Measurements from ENCODE around the gene TOMM34. TPM values are rescaled to one million over a fixed set of nuclear protein-coding genes. Genes with fewer than 3 reads are reported as not detected.

TOMM34 gene
- total RNA-seq, 1 donor from 2014 or later, result 11.1 TPM

- Histone ChIP-seq H3K4me1 (peaks cover under 1 to 12% of the 10 kb centered on the region in 2 donors), H3K9me3 (no peaks in the 10 kb centered on the region), H3K27me3 (no peaks in the 10 kb centered on the region), H3K4me3 (no peak overlapping the region), H3K27ac (no peak overlapping the region), H3K36me3 (no peaks in the 10 kb centered on the region)
- intact Hi-C loops (cut with DNase I), result loop anchor here (5.0 to 10.0 kb wide), 5 partner anchors 215 to 813 kb away; partner anchors contain the start of genes DBNDD2, FITM2, KCNK15 and OSER1
- no peak for DNase-seq (ENCODE audit: low spot score in 2 of 2)
- no peak for TF ChIP-seq CTCF (IDR thresholded peaks at IDR 0.05)
These were observed 1.7 kb upstream of the TOMM34 start for GRCh38 chr20:44961870-44962267.

DNA sequence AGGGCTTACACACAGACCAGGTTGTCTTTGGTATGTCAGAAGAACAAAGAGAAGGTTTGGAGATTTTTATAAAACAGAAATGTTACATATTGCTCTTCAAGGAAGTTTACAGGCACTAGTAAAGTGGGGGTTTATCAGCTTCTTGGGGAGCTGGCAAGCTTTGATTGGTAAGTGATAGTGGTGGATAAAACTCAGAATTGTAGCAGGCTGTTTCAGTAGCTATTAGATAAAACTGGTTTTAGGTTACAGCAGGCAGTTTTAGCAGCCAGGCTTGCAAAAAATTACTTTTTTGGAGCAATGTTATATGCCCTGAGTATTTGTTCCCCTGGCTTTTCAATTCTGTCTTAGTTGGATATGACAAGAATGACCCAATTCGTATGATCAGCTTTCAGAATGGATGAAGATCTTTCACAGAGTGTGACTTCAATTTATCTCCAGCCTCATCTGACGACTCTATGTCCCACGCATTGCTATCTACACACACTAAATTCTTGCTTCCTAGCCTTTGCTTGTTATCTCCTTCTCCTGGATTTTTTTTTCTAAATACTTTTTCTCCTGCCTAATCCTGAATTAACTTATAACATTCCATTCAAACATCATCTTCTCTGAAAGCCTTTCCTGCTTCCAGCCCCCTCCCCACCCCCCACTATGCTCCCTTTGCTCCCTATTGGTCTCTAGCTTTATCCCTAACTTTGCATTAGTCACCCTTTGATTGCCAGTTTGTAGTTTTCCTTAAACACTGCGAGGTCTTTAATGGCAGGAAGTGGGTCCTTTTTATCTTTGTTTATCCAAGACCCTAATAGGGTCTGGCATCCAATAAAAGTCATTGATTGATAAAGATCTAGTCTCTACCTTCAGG, 1.0 kb upstream of the TOMM34 start:
- no peak for DNase-seq (ENCODE audit: low spot score in 2 of 2)
- H3K9me3 ChIP-seq, result no peaks in the 10 kb centered on the region
- peak overlapping the region in 1 of 2 donors; percentile 87 for H3K27ac ChIP-seq
- no peaks in the 10 kb centered on the region for H3K36me3 ChIP-seq
- no peaks in the 10 kb centered on the region for H3K27me3 ChIP-seq
- peaks cover 0 to 11% of the 10 kb centered on the region in 2 donors for H3K4me1 ChIP-seq
- peak overlapping the region in 1 of 2 donors; percentile 79 for H3K4me3 ChIP-seq
- intact Hi-C loops (cut with DNase I), result loop anchor here (5.0 to 10.0 kb wide), 5 partner anchors 214 to 814 kb away; partner anchors contain the start of genes DBNDD2, FITM2, KCNK15 and OSER1
- TF ChIP-seq CTCF (IDR thresholded peaks at IDR 0.05), result no peak

GRCh38 chr20:44959638-44960102, 527 bp downstream of the TOMM34 start:
- Histone ChIP-seq H3K4me1 (peaks cover 0 to 11% of the 10 kb centered on the region in 2 donors), H3K36me3 (peaks cover 10 to 12% of the 10 kb centered on the region in 2 donors), H3K9me3 (no peaks in the 10 kb centered on the region), H3K27ac (peak overlapping the region; percentile 79 to 87), H3K4me3 (peak overlapping the region; percentile 79 to 89), H3K27me3 (no peaks in the 10 kb centered on the region)
- intact Hi-C loops (cut with DNase I), result loop anchor here (1.0 to 10.0 kb wide), 6 partner anchors 72 to 815 kb away; partner anchors contain the start of genes DBNDD2, FITM2, KCNK15 and OSER1
- no peak for TF ChIP-seq CTCF (IDR thresholded peaks at IDR 0.05)
- DNase-seq (ENCODE audit: low spot score in 2 of 2), result peak in 1 of 2 donors; percentile 75

GRCh38 chr20:44959082-44959637, 1.0 kb downstream of the TOMM34 start:
- no peak for DNase-seq (ENCODE audit: low spot score in 2 of 2)
- peaks cover 0 to 11% of the 10 kb centered on the region in 2 donors for H3K4me1 ChIP-seq
- no peaks in the 10 kb centered on the region for H3K9me3 ChIP-seq
- peak overlapping the region; percentile 79 to 87 for H3K27ac ChIP-seq
- peak overlapping the region; percentile 79 to 89 for H3K4me3 ChIP-seq
- intact Hi-C loops (cut with DNase I), result no loop called here
- H3K27me3 ChIP-seq, result no peaks in the 10 kb centered on the region
- TF ChIP-seq CTCF (IDR thresholded peaks at IDR 0.05), result no peak
- peaks cover 15 to 18% of the 10 kb centered on the region in 2 donors for H3K36me3 ChIP-seq

GRCh38 chr20:44958276-44958675, 1.9 kb downstream of the TOMM34 start:
- intact Hi-C loops (cut with DNase I), result no loop called here
- H3K9me3 ChIP-seq, result no peaks in the 10 kb centered on the region
- peak overlapping the region in 1 of 2 donors; percentile 79 for H3K4me3 ChIP-seq
- H3K27ac ChIP-seq, result no peak overlapping the region
- no peak for TF ChIP-seq CTCF (IDR thresholded peaks at IDR 0.05)
- H3K27me3 ChIP-seq, result no peaks in the 10 kb centered on the region
- DNase-seq (ENCODE audit: low spot score in 2 of 2), result no peak
- peaks cover 24 to 26% of the 10 kb centered on the region in 2 donors for H3K36me3 ChIP-seq
- H3K4me1 ChIP-seq, result peaks cover 0 to 11% of the 10 kb centered on the region in 2 donors

All from ascending aorta (tissue), 2 donors.